ENCODE data around the gene NOP16. TPM values are rescaled to one million over a fixed set of nuclear protein-coding genes. Genes with fewer than 3 reads are reported as not detected.

The NOP16 gene
- total RNA-seq, 2 experiments from 2014 or later, result 54.3 to 65.4 TPM

GRCh38 chr5:176384366-176384930 is 4.0 kb downstream of the NOP16 start:
- Mint-ChIP-seq H3K36me3 (ENCODE audit: low read depth) (peaks cover 76% of the 10 kb centered on the region), H3K27me3 (no peaks in the 10 kb centered on the region), H3K9me3 (ENCODE audit: low read depth) (no peaks in the 10 kb centered on the region), H3K27ac (no peak overlapping the region), H3K4me1 (peaks cover 27% of the 10 kb centered on the region), H3K4me3 (no peak overlapping the region)
- DNase-seq (no peak), ATAC-seq (no peak)
- intact Hi-C loops (cut with DNase I, micrococcal nuclease), result no loop called here
- POLR2A ChIA-PET, result no interaction called here
- CTCF ChIA-PET, result interaction anchor here (0.6 kb wide), 1 partner anchor 909 kb away, joined by 5 read pairs; no protein-coding TSS in a partner anchor

DNA sequence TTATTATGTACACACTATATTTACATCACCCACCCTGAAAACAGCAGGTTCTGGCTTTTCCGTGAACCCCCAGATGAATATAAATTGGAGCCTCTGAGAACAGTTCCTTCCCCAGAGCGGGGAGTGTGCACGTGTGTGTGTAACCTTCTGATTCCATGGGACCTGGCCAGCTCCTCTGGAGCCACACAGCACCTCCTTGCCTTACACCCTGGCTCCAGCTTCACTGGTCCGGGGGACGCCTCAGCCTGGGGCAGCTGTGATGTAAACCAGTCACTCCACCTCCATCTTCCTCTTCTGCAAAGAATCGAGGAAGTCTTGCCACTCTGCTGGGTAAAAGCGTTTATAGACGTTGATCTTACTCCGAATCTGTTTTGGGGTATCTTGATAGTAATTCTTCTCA is 4.4 kb downstream of the NOP16 start:
- Mint-ChIP-seq H3K9me3 (ENCODE audit: low read depth) (no peaks in the 10 kb centered on the region), H3K36me3 (ENCODE audit: low read depth) (peaks cover 78% of the 10 kb centered on the region), H3K27ac (no peak overlapping the region), H3K27me3 (no peaks in the 10 kb centered on the region), H3K4me3 (no peak overlapping the region), H3K4me1 (peaks cover 27% of the 10 kb centered on the region)
- DNase-seq (no peak), ATAC-seq (no peak)
- ChIA-PET POLR2A (no interaction called here), CTCF (no interaction called here)
- intact Hi-C loops (cut with DNase I, micrococcal nuclease), result no loop called here

DNA sequence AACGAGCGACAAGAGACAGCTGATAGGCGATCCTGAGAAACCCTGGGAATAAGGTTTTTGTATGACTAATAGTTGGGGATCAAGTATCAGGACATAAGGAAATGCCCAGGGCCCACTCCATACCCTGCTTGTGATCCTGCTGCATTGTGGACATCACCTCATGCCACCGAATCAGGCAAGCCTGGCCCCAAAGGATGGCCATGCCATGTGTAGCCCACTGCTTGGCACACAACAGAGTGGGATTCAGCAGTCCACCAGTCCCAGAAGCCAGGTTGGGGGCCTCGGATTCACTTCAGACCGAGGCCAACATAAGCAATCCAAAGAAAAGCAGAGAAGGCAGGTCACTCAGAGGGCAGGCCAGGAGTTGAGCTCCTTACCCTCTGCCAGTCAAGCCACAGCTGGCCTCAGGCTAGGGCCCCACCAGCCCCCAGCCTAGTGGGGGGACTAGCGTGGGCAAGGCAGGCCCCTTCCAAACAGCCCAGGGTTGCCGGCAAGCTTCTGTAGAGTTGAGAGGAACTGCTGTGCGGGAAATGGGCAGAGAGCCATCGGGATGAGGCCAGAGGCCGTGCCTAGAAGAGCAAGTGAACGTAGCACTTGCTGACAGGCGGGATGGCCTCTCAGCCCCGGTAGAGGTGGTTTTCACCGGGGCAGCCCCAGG is 5.0 kb downstream of the NOP16 start:
- H3K27me3 Mint-ChIP-seq, result no peaks in the 10 kb centered on the region
- ChIA-PET CTCF (no interaction called here), POLR2A (no interaction called here)
- H3K27ac Mint-ChIP-seq, result no peak overlapping the region
- intact Hi-C loops (cut with DNase I, micrococcal nuclease), result no loop called here
- H3K9me3 Mint-ChIP-seq (ENCODE audit: low read depth), result no peaks in the 10 kb centered on the region
- DNase-seq, result no peak
- ATAC-seq, result no peak
- peaks cover 77% of the 10 kb centered on the region for H3K36me3 Mint-ChIP-seq (ENCODE audit: low read depth)
- peaks cover 27% of the 10 kb centered on the region for H3K4me1 Mint-ChIP-seq
- no peak overlapping the region for H3K4me3 Mint-ChIP-seq

GRCh38 chr5:176382721-176383120 is 5.7 kb downstream of the NOP16 start:
- DNase-seq (no peak), ATAC-seq (no peak)
- peaks cover 72% of the 10 kb centered on the region for H3K36me3 Mint-ChIP-seq (ENCODE audit: low read depth)
- no peak overlapping the region for H3K4me3 Mint-ChIP-seq
- H3K27ac Mint-ChIP-seq, result no peak overlapping the region
- ChIA-PET POLR2A (no interaction called here), CTCF (no interaction called here)
- H3K9me3 Mint-ChIP-seq (ENCODE audit: low read depth), result no peaks in the 10 kb centered on the region
- intact Hi-C loops (cut with DNase I, micrococcal nuclease), result no loop called here
- H3K4me1 Mint-ChIP-seq, result peaks cover 27% of the 10 kb centered on the region
- no peaks in the 10 kb centered on the region for H3K27me3 Mint-ChIP-seq

DNA sequence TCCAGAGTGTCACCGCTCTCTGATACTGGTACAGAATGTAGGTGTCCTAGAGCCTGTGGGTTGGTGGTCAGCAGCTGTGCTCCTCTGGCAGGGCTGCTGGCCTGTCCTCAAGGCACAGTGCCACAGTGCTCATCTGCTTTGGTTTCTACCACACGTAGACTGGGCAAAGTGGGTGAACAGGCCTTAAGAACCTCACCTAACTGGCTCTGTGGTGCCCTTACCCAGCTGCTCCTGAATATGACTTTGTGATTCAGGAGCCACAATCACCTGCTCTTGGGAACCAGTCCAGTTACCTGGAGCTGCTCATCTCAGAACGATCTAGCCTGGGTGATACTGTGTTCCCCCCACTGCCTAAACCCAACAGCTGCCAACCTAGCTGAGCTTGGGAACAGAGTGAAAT is 6.4 kb downstream of the NOP16 start:
- no peaks in the 10 kb centered on the region for H3K27me3 Mint-ChIP-seq
- H3K4me1 Mint-ChIP-seq, result peaks cover 23% of the 10 kb centered on the region
- CTCF ChIA-PET, result interaction anchor here (1.1 kb wide), 1 partner anchor 13 kb away, joined by 4 read pairs; no protein-coding TSS in a partner anchor
- POLR2A ChIA-PET, result no interaction called here
- H3K4me3 Mint-ChIP-seq, result no peak overlapping the region
- H3K27ac Mint-ChIP-seq, result no peak overlapping the region
- intact Hi-C loops (cut with DNase I, micrococcal nuclease), result no loop called here
- H3K36me3 Mint-ChIP-seq (ENCODE audit: low read depth), result peaks cover 67% of the 10 kb centered on the region
- H3K9me3 Mint-ChIP-seq (ENCODE audit: low read depth), result no peaks in the 10 kb centered on the region
- DNase-seq (no peak), ATAC-seq (no peak)

GRCh38 chr5:176381423-176381822 is 7.0 kb downstream of the NOP16 start:
- Mint-ChIP-seq H3K36me3 (ENCODE audit: low read depth) (peaks cover 62% of the 10 kb centered on the region), H3K4me3 (no peak overlapping the region), H3K27me3 (no peaks in the 10 kb centered on the region), H3K4me1 (peaks cover 18% of the 10 kb centered on the region), H3K9me3 (ENCODE audit: low read depth) (no peaks in the 10 kb centered on the region), H3K27ac (no peak overlapping the region)
- intact Hi-C loops (cut with DNase I, micrococcal nuclease), result no loop called here
- CTCF ChIA-PET, result interaction anchor here (0.6 to 1.1 kb wide), 3 partner anchors 9 to 19 kb away, joined by 3 to 4 read pairs (median 3); partner anchors contain the start of gene KIAA1191
- no peak for DNase-seq
- POLR2A ChIA-PET, result no interaction called here
- no peak for ATAC-seq

DNA sequence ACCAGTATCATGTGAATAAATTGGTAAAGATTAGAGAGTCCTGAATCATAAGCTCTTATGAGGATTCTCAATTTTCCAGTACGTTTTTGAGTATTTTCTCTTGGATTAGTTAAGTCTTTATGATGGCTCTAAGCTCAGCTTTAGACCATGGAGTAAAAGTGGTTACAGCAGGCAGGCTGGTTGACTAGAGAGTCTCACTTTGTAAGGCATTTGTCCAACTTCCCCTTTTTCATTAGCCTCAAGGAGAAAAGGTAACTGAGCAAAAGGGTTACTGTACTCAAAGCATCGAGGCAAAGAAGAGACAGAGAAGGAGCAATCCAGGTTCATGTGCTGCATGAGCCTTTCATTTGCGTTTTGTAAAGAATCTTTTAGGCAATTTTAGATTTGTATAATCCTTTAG is 8.5 kb downstream of the NOP16 start:
- Mint-ChIP-seq H3K9me3 (ENCODE audit: low read depth) (no peaks in the 10 kb centered on the region), H3K27ac (no peak overlapping the region), H3K27me3 (no peaks in the 10 kb centered on the region), H3K4me3 (no peak overlapping the region), H3K4me1 (peaks cover 3% of the 10 kb centered on the region), H3K36me3 (ENCODE audit: low read depth) (peaks cover 57% of the 10 kb centered on the region)
- POLR2A ChIA-PET, result no interaction called here
- CTCF ChIA-PET, result interaction anchor here (0.5 to 0.7 kb wide), 2 partner anchors 8 to 15 kb away, joined by 3 read pairs; partner anchors contain the start of genes HIGD2A and NOP16
- ATAC-seq, result no peak
- intact Hi-C loops (cut with DNase I, micrococcal nuclease), result no loop called here
- no peak for DNase-seq

GRCh38 chr5:176373100-176373818 is 15.1 kb downstream of the NOP16 start:
- H3K27ac Mint-ChIP-seq, result no peak overlapping the region
- CTCF ChIA-PET, result interaction anchor here (0.8 to 1.2 kb wide), 2 partner anchors 12 to 13 kb away, joined by 3 to 4 read pairs; partner anchors contain the start of gene KIAA1191
- ATAC-seq, result no peak
- POLR2A ChIA-PET, result no interaction called here
- intact Hi-C loops (cut with DNase I, micrococcal nuclease), result no loop called here
- no peaks in the 10 kb centered on the region for H3K4me1 Mint-ChIP-seq
- no peaks in the 10 kb centered on the region for H3K9me3 Mint-ChIP-seq (ENCODE audit: low read depth)
- no peak for DNase-seq
- no peak overlapping the region for H3K4me3 Mint-ChIP-seq
- no peaks in the 10 kb centered on the region for H3K27me3 Mint-ChIP-seq
- H3K36me3 Mint-ChIP-seq (ENCODE audit: low read depth), result peaks cover 19% of the 10 kb centered on the region

DNA sequence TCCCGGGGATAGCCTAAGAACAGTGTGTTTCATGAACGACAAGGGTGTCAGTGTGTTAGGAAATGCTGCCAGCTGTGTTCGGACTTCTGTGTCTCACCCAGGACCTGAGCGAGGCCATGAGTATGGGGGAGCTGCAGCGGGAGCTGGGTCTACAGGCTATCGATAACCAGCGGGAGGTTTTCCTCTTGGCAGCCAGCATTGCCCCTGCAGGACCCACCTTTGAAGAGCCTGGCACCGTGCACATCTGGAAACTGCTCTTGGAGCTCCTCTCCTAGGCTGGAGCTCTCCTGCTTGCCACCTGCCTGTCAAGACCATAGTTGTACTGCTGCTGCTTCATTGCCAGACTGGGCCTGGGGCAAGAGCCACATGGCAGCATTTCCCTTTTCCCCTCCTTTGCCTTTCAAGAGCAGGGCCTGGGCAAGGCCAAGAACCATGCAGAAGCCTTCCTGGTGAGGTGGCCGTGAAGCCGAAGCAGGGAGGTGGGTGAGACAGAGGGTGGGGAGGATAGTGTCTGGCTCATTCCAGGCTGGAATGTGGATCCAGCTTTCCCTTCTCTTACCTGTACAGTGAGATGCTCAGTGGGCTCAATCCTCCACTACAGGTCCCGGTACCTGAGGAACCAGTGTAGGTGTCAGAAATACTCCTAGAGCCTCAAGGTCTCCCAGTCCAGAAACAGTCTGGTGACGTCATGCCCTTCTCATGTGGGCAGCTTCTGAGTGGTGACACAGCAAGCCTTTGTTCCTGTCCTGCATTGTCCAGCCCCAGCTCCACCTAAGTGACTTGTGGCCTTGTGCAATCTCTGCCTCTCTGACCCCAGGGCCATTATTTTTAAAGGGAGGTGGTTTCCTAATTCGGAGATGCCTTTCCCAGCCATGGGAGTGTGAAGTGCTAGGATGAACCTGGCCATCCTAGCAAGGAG is 16.5 kb downstream of the NOP16 start:
- intact Hi-C loops (cut with DNase I, micrococcal nuclease), result no loop called here
- no peak overlapping the region for H3K4me3 Mint-ChIP-seq
- H3K36me3 Mint-ChIP-seq (ENCODE audit: low read depth), result peaks cover 27% of the 10 kb centered on the region

GRCh38 chr5:176369934-176370711 is 18.3 kb downstream of the NOP16 start:
- ChIA-PET POLR2A (interaction anchor here (0.7 kb wide), 1 partner anchor 1824 kb away, joined by 4 read pairs; no protein-coding TSS in a partner anchor), CTCF (no interaction called here)
- intact Hi-C loops (cut with DNase I, micrococcal nuclease), result loop anchor here in 1 of 2 experiments (10.0 kb wide), 1 partner anchor 985 kb away; the partner anchor contains the start of genes LMAN2 and RGS14
- H3K27ac Mint-ChIP-seq, result no peak overlapping the region
- H3K4me3 Mint-ChIP-seq, result no peak overlapping the region
- no peaks in the 10 kb centered on the region for H3K27me3 Mint-ChIP-seq
- peaks cover 24% of the 10 kb centered on the region for H3K36me3 Mint-ChIP-seq (ENCODE audit: low read depth)
- DNase-seq (no peak), ATAC-seq (no peak)
- H3K9me3 Mint-ChIP-seq (ENCODE audit: low read depth), result no peaks in the 10 kb centered on the region
- peaks cover 9% of the 10 kb centered on the region for H3K4me1 Mint-ChIP-seq

More for the DNA sequence above, 16.5 kb downstream of the NOP16 start:
- Mint-ChIP-seq H3K4me1 (peaks cover 5% of the 10 kb centered on the region), H3K27ac (no peak overlapping the region), H3K27me3 (no peaks in the 10 kb centered on the region), H3K9me3 (ENCODE audit: low read depth) (no peaks in the 10 kb centered on the region)
- CTCF ChIA-PET, result interaction anchor here (0.5 to 1.2 kb wide), 5 partner anchors 10 to 645 kb away, joined by 3 to 4 read pairs (median 3); partner anchors contain the start of gene KIAA1191
- ATAC-seq, result no peak
- POLR2A ChIA-PET, result no interaction called here
- DNase-seq, result no peak
